Renal cortex interstitium (tissue), 11 donors: ENCODE results near the gene CILP2. TPM values are rescaled to one million over a fixed set of nuclear protein-coding genes. Genes with fewer than 3 reads are reported as not detected.

Experiments
- DNase-seq, 11 donors: peaks; one replicate each; pipeline ENCODE4 v3.0.0-alpha.2; 2013; ENCODE audit warnings: low read depth in 9 of 11, low spot score in 4 of 11; ENCODE audit errors: extremely low read depth in 1 of 11
- polyA plus RNA-seq, 3 donors: library from polyadenylated mRNA; unstranded; fragments of 120-200 nt; gene quantifications; one replicate each; pipeline ENCODE4 v1.2.1, GENCODE V29; 2013; ENCODE audit not compliant: insufficient read length in 3 of 3

CILP2 gene
- polyA plus RNA-seq, 3 donors, result 0.11 to 0.26 (median 0.12) TPM

GRCh38 chr19:19502281-19502680 is 35.8 kb upstream of the CILP2 start:
- DNase-seq, result no peak

- no peak for DNase-seq
Observed at GRCh38 chr19:19502808-19503602, 35.1 kb upstream of the CILP2 start.

- no peak for DNase-seq
Observed at GRCh38 chr19:19504754-19505668, 33.1 kb upstream of the CILP2 start.

GRCh38 chr19:19505669-19506326 is 32.3 kb upstream of the CILP2 start:
- DNase-seq, result no peak

- no peak for DNase-seq
Observed at GRCh38 chr19:19506592-19506991, 31.5 kb upstream of the CILP2 start.

- no peak for DNase-seq
Observed at GRCh38 chr19:19507354-19507753, 30.7 kb upstream of the CILP2 start.

GRCh38 chr19:19508217-19508616 is 29.8 kb upstream of the CILP2 start:
- DNase-seq, result no peak

GRCh38 chr19:19510432-19510831 is 27.6 kb upstream of the CILP2 start:
- DNase-seq, result no peak

- DNase-seq, result no peak
Observed at GRCh38 chr19:19513682-19514081, 24.4 kb upstream of the CILP2 start.

- DNase-seq, result peak in 8 of 11 donors; percentile 58 to 74 (median 64)
Observed at GRCh38 chr19:19514215-19514657, 23.8 kb upstream of the CILP2 start.

- DNase-seq, result no peak
Observed at GRCh38 chr19:19514881-19515641, 23.0 kb upstream of the CILP2 start, which contains the start of gene TSSK6. TSSK6 (minus strand) TSS chr19:19515548; CDS start chr19:19515427, 121 bp downstream.

GRCh38 chr19:19515642-19516519 is 22.2 kb upstream of the CILP2 start, which contains the start of gene NDUFA13:
NDUFA13 (plus strand) TSS chr19:19516225; CDS start chr19:19516239, 14 bp downstream.
- DNase-seq, result peak; percentile 81 to 98 (median 94)

GRCh38 chr19:19517235-19517619 is 20.8 kb upstream of the CILP2 start:
- DNase-seq, result no peak

- DNase-seq, result no peak
Observed at GRCh38 chr19:19520989-19521388, 17.1 kb upstream of the CILP2 start.

- no peak for DNase-seq
Observed at GRCh38 chr19:19523177-19523576, 14.9 kb upstream of the CILP2 start.

GRCh38 chr19:19524053-19524452 is 14.0 kb upstream of the CILP2 start:
- no peak for DNase-seq

GRCh38 chr19:19525611-19526380 is 12.3 kb upstream of the CILP2 start:
- DNase-seq, result no peak
